ENCODE data around the gene WDR31.

- TF ChIP-seq POLR2A (IDR thresholded peaks at IDR 0.05) (no peak), CTCF (IDR thresholded peaks at IDR 0.05) (no peak)
These were observed 35.3 kb upstream of the WDR31 start for GRCh38 chr9:113375057-113376023.
